GM12878 (cell line): Measurements from ENCODE around the gene GCDH. TPM values are rescaled to one million over a fixed set of nuclear protein-coding genes. Genes with fewer than 3 reads are reported as not detected.

Experiments
- ATAC-seq: fragments of 200-7000 bp; cut with Tn5 transposase; 3 replicates; pipeline ENCODE4 v1.9.1; 2020; ENCODE audit warnings: mild to moderate bottlenecking, moderate library complexity
- BruUV-seq: library from RNA; stranded (reverse); fragments of 400-500 nt; replicated peaks from 2 replicates; lab custom pipeline; 2021; lab: Mats Ljungman, UMichigan
- CTCF ChIA-PET: fragments of 300-600 bp; sonication (Branson Sonifier 250); formaldehyde crosslinking; extraction: SDS; loops from one replicate; lab custom pipeline; 2021; ENCODE audit warnings: inconsistent platforms; lab: Yijun Ruan, JAX
- POLR2A ChIA-PET: fragments of 350-600 bp; formaldehyde crosslinking; extraction: SDS; loops from one replicate; lab custom pipeline; 2021; ENCODE audit warnings: inconsistent platforms; lab: Charles Lee
- RAD21 ChIA-PET: fragments of 300-600 bp; sonication (Branson Sonifier 250); formaldehyde crosslinking; loops from one replicate; lab custom pipeline; 2023; ENCODE audit warnings: antibody characterized with exemption; ENCODE audit not compliant: unreplicated experiment; lab: Charles Lee
- SMC1A ChIA-PET: fragments of 300-600 bp; sonication (Branson Sonifier 250); formaldehyde crosslinking; loops from one replicate; lab custom pipeline; 2023; ENCODE audit not compliant: unreplicated experiment, uncharacterized antibody; lab: Charles Lee
- DNase-seq: peaks from one replicate; pipeline ENCODE4 v3.0.0-alpha.2; 2011; ENCODE audit warnings: low read depth, low spot score
- FAIRE-seq: peaks from 3 replicates; lab custom pipeline; 2011; peaks lifted over from hg19 to GRCh38; lab: Jason Lieb, UNC
- H2AFZ ChIP-seq: 2 replicates; pipeline ENCODE4 v1.6.0; 2011; ENCODE audit warnings: low read depth, low read length, control low read depth; ENCODE audit not compliant: control insufficient read depth
- H3K27ac ChIP-seq: 2 replicates; pipeline ENCODE4 v1.5.1; 2011; ENCODE audit warnings: control low read depth; ENCODE audit not compliant: control insufficient read depth, insufficient read depth
- H3K27me3 ChIP-seq, 2 experiments: replicated peaks in 1 of 2; 2 replicates each; pipeline versions ENCODE4 v1.6.0 to v1.6.1; 2011; ENCODE audit warnings: low read length in 1 of 2; ENCODE audit not compliant: control insufficient read depth in 2 of 2, insufficient read depth in 2 of 2
- H3K36me3 ChIP-seq, 2 experiments: 2 replicates each; pipeline ENCODE4 v1.5.1; 2011; ENCODE audit warnings: low read length in 1 of 2; ENCODE audit not compliant: control insufficient read depth in 2 of 2, insufficient read depth in 2 of 2
- H3K4me1 ChIP-seq: 2 replicates; pipeline ENCODE4 v1.6.1; 2011; ENCODE audit warnings: mild to moderate bottlenecking, low read length, moderate library complexity, mixed read lengths; ENCODE audit not compliant: control insufficient read depth, insufficient read depth
- H3K4me2 ChIP-seq: 2 replicates; pipeline ENCODE4 v1.6.0; 2011; ENCODE audit warnings: control low read depth; ENCODE audit not compliant: control insufficient read depth, insufficient read depth
- H3K4me3 ChIP-seq: fragments of 200-600 bp; sonication (generic); 2 replicates; pipeline ENCODE4 v1.5.1; 2016
- H3K79me2 ChIP-seq: 2 replicates; pipeline ENCODE4 v1.6.0; 2011; ENCODE audit warnings: low read length; ENCODE audit not compliant: control insufficient read depth, insufficient read depth
- H3K9ac ChIP-seq: 2 replicates; pipeline ENCODE4 v1.8.0; 2011; ENCODE audit warnings: low read length, control low read depth, mixed read lengths; ENCODE audit not compliant: control insufficient read depth, insufficient read depth
- H3K9me3 ChIP-seq: replicated peaks from 3 replicates; pipeline ENCODE4 v1.5.1; 2011; ENCODE audit warnings: mild to moderate bottlenecking, low read length; ENCODE audit not compliant: control insufficient read depth, insufficient read depth
- H4K20me1 ChIP-seq: 2 replicates; pipeline ENCODE4 v1.6.0; 2011; ENCODE audit not compliant: control insufficient read depth, insufficient read depth
- ATF7 ChIP-seq: fragments of 450-650 bp; IDR thresholded peaks from 2 replicates; pipeline ENCODE4 v1.6.1; 2016; ENCODE audit warnings: low read depth, mild to moderate bottlenecking
- BACH1 ChIP-seq: fragments of 450-650 bp; IDR thresholded peaks from 2 replicates; pipeline ENCODE4 v1.6.1; 2017; ENCODE audit warnings: mild to moderate bottlenecking, borderline replicate concordance
- PAX8 ChIP-seq: fragments of 450-650 bp; IDR thresholded peaks from 2 replicates; pipeline ENCODE4 v1.6.1; 2017; ENCODE audit warnings: mild to moderate bottlenecking, moderate library complexity
- PBX3 ChIP-seq: IDR thresholded peaks from 2 replicates; pipeline ENCODE4 v1.6.1; 2011; ENCODE audit warnings: mild to moderate bottlenecking, low read depth, low read length, moderate library complexity; ENCODE audit not compliant: insufficient replicate concordance
- PRDM15 ChIP-seq: fragments of 450-650 bp; formaldehyde crosslinking; IDR thresholded peaks from 2 replicates; pipeline ENCODE4 v1.4.0; 2020; ENCODE audit warnings: mild to moderate bottlenecking, moderate library complexity
- RAD21 ChIP-seq: IDR thresholded peaks from 2 replicates; pipeline ENCODE4 v1.6.1; 2011; ENCODE audit warnings: mild to moderate bottlenecking, low read depth, low read length, moderate library complexity; ENCODE audit not compliant: insufficient read depth
- SIN3A ChIP-seq: IDR thresholded peaks from 2 replicates; pipeline ENCODE4 v1.6.1; 2012; ENCODE audit warnings: low read depth, low read length, improper control_type of control experiment
- SMARCA5 ChIP-seq: fragments of 450-650 bp; IDR thresholded peaks from 2 replicates; pipeline ENCODE4 v1.6.1; 2017; ENCODE audit warnings: mild to moderate bottlenecking
- TARDBP ChIP-seq: IDR thresholded peaks from 2 replicates; pipeline ENCODE4 v1.6.1; 2016; ENCODE audit warnings: borderline replicate concordance
- USF1 ChIP-seq: IDR thresholded peaks from 2 replicates; pipeline ENCODE4 v1.6.1; 2011; ENCODE audit warnings: borderline replicate concordance, low read depth, mild to moderate bottlenecking, moderate library complexity, mixed read lengths, low read length; ENCODE audit not compliant: insufficient read depth; ENCODE audit errors: extremely low read length
- ZNF207 ChIP-seq: fragments of 450-650 bp; IDR thresholded peaks from 2 replicates; pipeline ENCODE4 v1.6.1; 2014; ENCODE audit warnings: antibody characterized with exemption, mild to moderate bottlenecking, borderline replicate concordance
- WGBS: methylation state at CpG from one replicate; pipeline ENCODE4 v1.1.6; 2016; ENCODE audit warnings: low lambda C conversion rate; ENCODE audit not compliant: insufficient replicate concordance, insufficient coverage; ENCODE audit errors: missing lambda C conversion rate; 5-methylcytosine and 5-hydroxymethylcytosine counted together
- in situ Hi-C: fragments of 300-500 bp; cut with MboI; formaldehyde crosslinking; loops from 9 replicates; pipeline ENCODE4 v1.14.3; 2018; ENCODE audit warnings: mixed read lengths
- intact Hi-C: fragments of 100-400 bp; cut with micrococcal nuclease; formaldehyde crosslinking; loops from one replicate; pipeline ENCODE4 v1.14.2; 2022; ENCODE audit not compliant: unreplicated experiment
- polyA plus RNA-seq, 11 experiments: library from polyadenylated mRNA; depleted of rRNA in 4 of 11; unstranded in 6 of 11; stranded (reverse) in 5 of 11; fragments of >200 nt; fragmentation: Nextera tagmentation in 4 of 11; fragmentation: Illumina TruSeq in 1 of 11; extraction: Ambion mirVana in 4 of 11; extraction: Trizol in 1 of 11; gene quantifications; 1 replicate in 1 of 11; 2 replicates in 10 of 11; pipeline versions ENCODE4 v1.2.1 to v1.2.3, GENCODE V29; 2011 to 2016; ENCODE audit warnings: inconsistent platforms in 2 of 11, missing spikeins in 2 of 11, low read depth in 1 of 11
- total RNA-seq, 4 experiments: library from RNA; depleted of rRNA in 3 of 4; stranded (reverse); fragments of >200 nt in 3 of 4; fragmentation: Illumina TruSeq in 1 of 4; extraction: Trizol in 1 of 4; gene quantifications; 2 replicates each; pipeline versions ENCODE4 v1.2.1 to v1.2.3, GENCODE V29; 2013 to 2021
- TF ChIP-seq, protein P1 (sequence below): fragments of 450-650 bp; IDR thresholded peaks from 2 replicates; pipeline ENCODE4 v1.6.1; 2018; ENCODE audit warnings: borderline replicate concordance, mild to moderate bottlenecking; ENCODE audit not compliant: partially characterized antibody

GCDH gene
- total and polyA plus RNA-seq, 10 of the 15 experiments (the other 5 are each of a cell fraction or from before 2014, with no cell fraction given), result 4.2 to 69.4 (median 39.7) TPM

GRCh38 chr19:12847159-12848139 lies 43.5 kb upstream of the GCDH start:
- BruUV-seq, result no TSS peak
- Histone ChIP-seq H3K36me3 (no peaks in the 10 kb centered on the region), H3K4me1 (no peaks in the 10 kb centered on the region; the same call in 1 of the 2 replicates), H4K20me1 (no peaks in the 10 kb centered on the region), H3K27me3 (no peaks in the 10 kb centered on the region; a peak in 1 of 4 replicates), H3K9ac (no peak overlapping the region), H3K4me2 (peak overlapping the region; percentile 71), H3K27ac (no peak overlapping the region), H3K9me3 (no peaks in the 10 kb centered on the region), H3K4me3 (no peak overlapping the region), H2AFZ (peak overlapping the region; percentile 79), H3K79me2 (no peaks in the 10 kb centered on the region)
- RAD21 ChIA-PET, result interaction anchor here (0.7 to 2.5 kb wide), 14 partner anchors 13 to 90 kb away, joined by 3 to 76 read pairs (median 4); partner anchors contain the start of genes GCDH and RNASEH2A
- intact Hi-C loops, result loop anchor here (1.0 kb wide), 2 partner anchors 81 to 87 kb away; no protein-coding TSS in a partner anchor
- FAIRE-seq (no peak), DNase-seq (no peak), ATAC-seq (peak; percentile 100)
- SMC1A ChIA-PET, result interaction anchor here (0.6 to 2.4 kb wide), 17 partner anchors 17 to 185 kb away, joined by 3 to 17 read pairs (median 3); partner anchors contain the start of genes JUNB, RNASEH2A and THSD8
- in situ Hi-C loops, result loop anchor here (5.0 kb wide), 1 partner anchor 80 kb away; no protein-coding TSS in a partner anchor
- WGBS, result 18% methylated on average over 60 of the region's 69 CpGs
- POLR2A ChIA-PET, result interaction anchor here (0.5 to 1.1 kb wide), 3 partner anchors 23 to 80 kb away, joined by 3 to 7 read pairs (median 6); no protein-coding TSS in a partner anchor
- CTCF ChIA-PET, result interaction anchor here (0.6 to 10.1 kb wide), 48 partner anchors 9 to 440 kb away, joined by 3 to 235 read pairs (median 4); partner anchors contain the start of genes CALR, DNASE2, FBXW9 and HOOK2
- TF ChIP-seq ATF7 (no peak), PAX8 (no peak), PBX3 (no peak), RAD21 (peak; percentile 88), USF1 (peak; percentile 60), BACH1 (peak; percentile 54), SMARCA5 (peak; percentile 70; the same call in 1 of the 2 replicates), ZNF207 (no peak), SIN3A (no peak), PRDM15 (CRISPR knock-in tag) (no peak), TARDBP (no peak)
- TF ChIP-seq, protein P1, sequence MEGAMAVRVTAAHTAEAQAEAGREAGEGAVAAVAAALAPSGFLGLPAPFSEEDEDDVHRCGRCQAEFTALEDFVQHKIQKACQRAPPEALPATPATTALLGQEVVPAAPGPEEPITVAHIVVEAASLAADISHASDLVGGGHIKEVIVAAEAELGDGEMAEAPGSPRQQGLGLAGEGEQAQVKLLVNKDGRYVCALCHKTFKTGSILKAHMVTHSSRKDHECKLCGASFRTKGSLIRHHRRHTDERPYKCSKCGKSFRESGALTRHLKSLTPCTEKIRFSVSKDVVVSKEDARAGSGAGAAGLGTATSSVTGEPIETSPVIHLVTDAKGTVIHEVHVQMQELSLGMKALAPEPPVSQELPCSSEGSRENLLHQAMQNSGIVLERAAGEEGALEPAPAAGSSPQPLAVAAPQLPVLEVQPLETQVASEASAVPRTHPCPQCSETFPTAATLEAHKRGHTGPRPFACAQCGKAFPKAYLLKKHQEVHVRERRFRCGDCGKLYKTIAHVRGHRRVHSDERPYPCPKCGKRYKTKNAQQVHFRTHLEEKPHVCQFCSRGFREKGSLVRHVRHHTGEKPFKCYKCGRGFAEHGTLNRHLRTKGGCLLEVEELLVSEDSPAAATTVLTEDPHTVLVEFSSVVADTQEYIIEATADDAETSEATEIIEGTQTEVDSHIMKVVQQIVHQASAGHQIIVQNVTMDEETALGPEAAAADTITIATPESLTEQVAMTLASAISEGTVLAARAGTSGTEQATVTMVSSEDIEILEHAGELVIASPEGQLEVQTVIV, result no peak
